BLaER1 (cell line): ENCODE data around the gene ALPL.
A peak's percentile ranks its signal among the peaks of the same experiment; 100 is the strongest.

Experiments used
- H3K27ac ChIP-seq: shearing (Covaris generic); formaldehyde crosslinking; 2 replicates; pipeline ENCODE4 v1.8.1; 2022
- H3K27me3 ChIP-seq: shearing (Covaris generic); formaldehyde crosslinking; 2 replicates; pipeline ENCODE4 v1.8.1; 2022
- H3K36me3 ChIP-seq: shearing (Covaris generic); formaldehyde crosslinking; 2 replicates; pipeline ENCODE4 v1.8.1; 2022
- H3K4me1 ChIP-seq: shearing (Covaris generic); formaldehyde crosslinking; 2 replicates; pipeline ENCODE4 v1.8.1; 2022
- H3K4me2 ChIP-seq: shearing (Covaris generic); formaldehyde crosslinking; 2 replicates; pipeline ENCODE4 v1.8.1; 2022
- H3K4me3 ChIP-seq: shearing (Covaris generic); formaldehyde crosslinking; 2 replicates; pipeline ENCODE4 v1.8.1; 2022
- H3K9ac ChIP-seq: shearing (Covaris generic); formaldehyde crosslinking; 2 replicates; pipeline ENCODE4 v1.8.1; 2022
- H3K9me3 ChIP-seq: shearing (Covaris generic); formaldehyde crosslinking; 2 replicates; pipeline ENCODE4 v1.8.1; 2022
- H4K20me1 ChIP-seq: shearing (Covaris generic); formaldehyde crosslinking; 2 replicates; pipeline ENCODE4 v1.8.1; 2022
- Cebpa-rat ChIP-seq: shearing (Covaris generic); IDR thresholded peaks from 2 replicates; pipeline ENCODE4 v1.8.1; 2022

ALPL gene

GRCh38 chr1:21506804-21507203 is 2.4 kb upstream of the ALPL start:
- Histone ChIP-seq H3K27me3 (peaks cover 29% of the 10 kb centered on the region), H3K36me3 (no peaks in the 10 kb centered on the region), H4K20me1 (no peaks in the 10 kb centered on the region), H3K4me2 (no peak overlapping the region), H3K27ac (no peak overlapping the region), H3K9me3 (no peaks in the 10 kb centered on the region), H3K4me3 (no peak overlapping the region), H3K4me1 (0 out of 2 replicates have a peak, but pooled peaks cover 5% of the 10 kb centered on the region), H3K9ac (no peak overlapping the region)
- no peak for TF ChIP-seq Cebpa-rat

GRCh38 chr1:21507511-21508270 is 1.5 kb upstream of the ALPL start:
- Histone ChIP-seq H3K36me3 (no peaks in the 10 kb centered on the region), H3K9ac (no peak overlapping the region), H3K9me3 (no peaks in the 10 kb centered on the region), H3K4me3 (no peak overlapping the region), H3K4me1 (0 out of 2 replicates have a peak, but pooled peaks cover 5% of the 10 kb centered on the region), H3K27me3 (peaks cover 29% of the 10 kb centered on the region), H3K27ac (no peak overlapping the region), H3K4me2 (no peak overlapping the region), H4K20me1 (no peaks in the 10 kb centered on the region)
- no peak for TF ChIP-seq Cebpa-rat

- Histone ChIP-seq H4K20me1 (peaks cover 2% of the 10 kb centered on the region; the same call in 1 of the 2 replicates), H3K27ac (no peak overlapping the region), H3K4me1 (peaks cover 13% of the 10 kb centered on the region), H3K9me3 (no peaks in the 10 kb centered on the region), H3K4me3 (no peak overlapping the region), H3K4me2 (peak overlapping the region; percentile 45), H3K9ac (no peak overlapping the region), H3K36me3 (no peaks in the 10 kb centered on the region), H3K27me3 (peaks cover 29% of the 10 kb centered on the region)
- TF ChIP-seq Cebpa-rat = no peak
Measured at GRCh38 chr1:21508580-21509350, 458 bp upstream of the ALPL start.

GRCh38 chr1:21510113-21510493 is 880 bp downstream of the ALPL start:
- H3K4me1 ChIP-seq = peaks cover 27% of the 10 kb centered on the region
- H4K20me1 ChIP-seq = peaks cover 6% of the 10 kb centered on the region; the same call in 1 of the 2 replicates
- no peak overlapping the region for H3K9ac ChIP-seq
- peaks cover 29% of the 10 kb centered on the region for H3K27me3 ChIP-seq
- no peak overlapping the region for H3K4me2 ChIP-seq
- H3K9me3 ChIP-seq = no peaks in the 10 kb centered on the region
- no peaks in the 10 kb centered on the region for H3K36me3 ChIP-seq
- no peak for TF ChIP-seq Cebpa-rat
- no peak overlapping the region for H3K4me3 ChIP-seq
- no peak overlapping the region for H3K27ac ChIP-seq

- H4K20me1 ChIP-seq = peaks cover 6% of the 10 kb centered on the region; the same call in 1 of the 2 replicates
- H3K9ac ChIP-seq = no peak overlapping the region
- H3K4me1 ChIP-seq = peaks cover 35% of the 10 kb centered on the region
- peaks cover 29% of the 10 kb centered on the region for H3K27me3 ChIP-seq
- TF ChIP-seq Cebpa-rat = no peak
- no peaks in the 10 kb centered on the region for H3K36me3 ChIP-seq
- H3K27ac ChIP-seq = no peak overlapping the region
- no peak overlapping the region for H3K4me2 ChIP-seq
- H3K9me3 ChIP-seq = no peaks in the 10 kb centered on the region
- no peak overlapping the region for H3K4me3 ChIP-seq
Measured at GRCh38 chr1:21510885-21511578, 1.8 kb downstream of the ALPL start.

DNA sequence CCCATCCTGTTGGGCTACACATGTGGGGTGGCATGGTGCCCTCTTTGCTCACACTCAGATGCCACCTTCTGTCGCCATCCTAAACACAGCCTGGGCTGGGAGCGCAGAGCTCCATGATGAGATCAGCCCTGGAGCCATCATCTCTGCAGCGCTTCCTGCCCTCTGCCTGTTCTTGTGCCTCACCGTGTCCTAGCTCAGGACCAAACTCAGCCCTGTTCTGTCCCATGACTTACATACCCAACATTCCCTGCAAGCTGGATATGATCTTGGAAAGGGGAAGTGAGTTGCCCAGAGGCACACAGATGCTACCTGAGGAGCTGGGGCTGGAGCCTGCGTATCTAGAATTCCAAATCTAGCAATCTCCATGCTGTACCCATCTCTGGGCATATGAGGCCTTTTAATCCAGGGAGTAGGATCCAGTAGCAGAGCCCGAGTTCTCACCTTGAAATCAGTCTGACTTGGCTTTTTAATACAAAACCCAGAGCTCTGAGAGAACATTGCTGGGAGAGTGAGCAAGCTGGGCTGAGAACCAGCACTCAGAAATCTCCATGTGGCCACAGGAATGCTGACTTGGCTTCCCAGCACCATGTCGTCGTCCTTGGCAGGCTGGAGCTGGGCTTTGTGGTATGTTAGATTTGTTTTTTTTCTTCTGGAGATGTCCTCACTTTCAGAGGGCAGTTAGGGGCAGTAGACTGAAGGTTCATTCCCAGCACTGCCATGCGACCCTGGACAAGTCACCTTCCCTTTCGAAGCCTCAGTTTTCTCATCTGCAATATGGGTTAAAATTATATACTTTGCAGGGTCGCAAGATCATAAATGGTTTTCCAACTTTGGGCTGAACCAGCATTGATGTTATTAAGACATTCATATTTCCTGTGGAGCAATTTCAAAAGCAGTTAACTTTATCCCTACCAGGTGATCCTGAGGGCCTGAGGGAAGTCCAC is 2.6 kb downstream of the ALPL start:
- H3K36me3 ChIP-seq = no peaks in the 10 kb centered on the region
- no peak for TF ChIP-seq Cebpa-rat
- H3K27me3 ChIP-seq = peaks cover 29% of the 10 kb centered on the region
- H3K9ac ChIP-seq = no peak overlapping the region
- no peak overlapping the region for H3K4me2 ChIP-seq
- H3K4me3 ChIP-seq = no peak overlapping the region
- H3K4me1 ChIP-seq = peaks cover 35% of the 10 kb centered on the region
- H4K20me1 ChIP-seq = peaks cover 6% of the 10 kb centered on the region; the same call in 1 of the 2 replicates
- no peaks in the 10 kb centered on the region for H3K9me3 ChIP-seq
- no peak overlapping the region for H3K27ac ChIP-seq

DNA sequence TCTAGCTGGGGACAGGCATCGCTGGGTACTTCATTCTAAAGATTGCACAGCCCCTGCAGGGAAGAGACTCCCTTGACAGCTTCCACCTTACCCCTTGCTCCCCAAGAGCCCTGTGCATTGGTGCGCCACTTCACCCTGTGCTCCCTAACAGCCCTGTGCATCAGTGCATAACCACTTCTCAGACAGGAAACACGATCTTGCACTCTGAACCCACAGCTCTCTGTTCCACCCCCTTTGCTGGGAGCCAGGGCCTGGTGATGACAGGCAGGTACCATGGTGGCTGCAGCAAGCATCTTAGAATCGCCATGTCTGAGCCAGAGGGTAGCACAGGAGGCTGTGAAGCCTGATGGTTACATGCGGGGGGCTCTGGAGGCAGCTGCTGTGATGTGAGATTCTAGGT is 5.0 kb downstream of the ALPL start:
- no peaks in the 10 kb centered on the region for H3K36me3 ChIP-seq
- H3K9ac ChIP-seq = no peak overlapping the region
- no peak overlapping the region for H3K27ac ChIP-seq
- H3K4me2 ChIP-seq = peak overlapping the region; percentile 71
- TF ChIP-seq Cebpa-rat = no peak
- no peaks in the 10 kb centered on the region for H3K9me3 ChIP-seq
- no peak overlapping the region for H3K4me3 ChIP-seq
- H4K20me1 ChIP-seq = peaks cover 6% of the 10 kb centered on the region; the same call in 1 of the 2 replicates
- peaks cover 16% of the 10 kb centered on the region for H3K27me3 ChIP-seq
- peaks cover 51% of the 10 kb centered on the region for H3K4me1 ChIP-seq

DNA sequence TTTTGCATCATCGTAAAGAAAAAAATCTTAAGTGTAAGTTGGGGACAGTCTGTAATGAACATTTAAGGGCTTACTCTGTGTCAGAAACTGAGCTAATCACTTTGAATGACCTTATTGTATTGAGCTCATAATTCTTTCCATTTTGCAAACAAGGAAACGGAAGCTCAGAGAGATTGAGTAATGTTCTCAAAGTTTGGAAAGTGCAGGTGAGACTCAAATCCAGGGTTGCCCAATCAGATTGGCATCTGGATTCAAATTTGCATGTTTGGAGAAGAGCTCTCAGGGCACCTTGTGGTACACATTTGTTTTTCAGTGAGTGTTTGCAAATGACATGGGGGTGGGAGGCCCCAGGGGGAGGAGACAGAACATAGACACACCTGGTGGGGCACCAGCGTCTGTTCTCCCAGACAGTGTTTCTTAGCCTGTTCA is 8.0 kb downstream of the ALPL start:
- Histone ChIP-seq H3K36me3 (no peaks in the 10 kb centered on the region), H3K4me1 (peaks cover 62% of the 10 kb centered on the region), H3K4me2 (peak overlapping the region; percentile 71), H3K9ac (no peak overlapping the region), H3K4me3 (no peak overlapping the region), H3K27me3 (no peaks in the 10 kb centered on the region), H4K20me1 (peaks cover 6% of the 10 kb centered on the region; the same call in 1 of the 2 replicates), H3K9me3 (no peaks in the 10 kb centered on the region), H3K27ac (no peak overlapping the region)
- no peak for TF ChIP-seq Cebpa-rat
